NCI-H774 (cell line): ENCODE measurements around the gene ZFAND5.

Experiments
- DNase-seq: peaks from one replicate; lab custom pipeline; 2025; lab: John Stamatoyannopoulos, UW

The ZFAND5 gene

DNA sequence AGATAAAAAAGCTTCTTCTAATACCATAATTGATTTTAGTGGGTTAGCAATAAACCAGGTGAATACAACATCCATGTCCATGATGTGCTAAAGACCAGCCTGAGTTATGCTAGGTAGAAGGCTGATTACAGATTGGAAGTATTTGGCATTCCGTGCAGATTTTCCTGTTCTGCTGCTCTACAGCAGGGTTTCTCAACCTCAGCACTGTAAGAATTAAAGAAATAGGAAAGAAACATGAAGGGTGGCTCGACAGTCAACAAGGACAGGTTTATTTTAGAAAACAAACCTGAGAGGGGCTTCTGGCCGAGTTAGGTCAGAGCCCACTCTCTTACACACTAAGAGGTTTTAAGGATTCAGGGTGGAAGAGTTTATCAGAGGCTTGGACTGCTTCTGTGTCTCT, 42.3 kb downstream of the ZFAND5 start:
- no peak for DNase-seq

DNA sequence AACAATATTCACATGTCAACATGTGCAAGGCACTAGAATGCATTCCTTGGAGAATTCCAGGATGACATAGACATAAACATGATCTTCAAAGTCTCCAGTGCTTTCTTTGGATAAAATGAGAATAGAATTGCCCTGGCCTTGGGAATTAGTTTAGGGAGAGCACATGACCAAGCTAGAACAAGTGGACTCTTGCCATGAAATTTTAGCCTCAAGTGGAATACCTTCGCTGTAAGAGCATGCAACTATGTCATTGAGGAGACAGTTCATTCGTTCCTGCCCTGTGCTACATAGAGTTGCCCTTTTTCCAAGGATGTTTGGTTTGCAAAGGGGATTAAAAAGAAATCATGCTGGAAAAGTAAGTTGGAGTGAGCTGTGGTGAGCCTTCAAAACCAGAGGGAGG, 42.7 kb downstream of the ZFAND5 start:
- no peak for DNase-seq

GRCh38 chr9:72315510-72316311, 49.3 kb downstream of the ZFAND5 start:
- no peak for DNase-seq

DNA sequence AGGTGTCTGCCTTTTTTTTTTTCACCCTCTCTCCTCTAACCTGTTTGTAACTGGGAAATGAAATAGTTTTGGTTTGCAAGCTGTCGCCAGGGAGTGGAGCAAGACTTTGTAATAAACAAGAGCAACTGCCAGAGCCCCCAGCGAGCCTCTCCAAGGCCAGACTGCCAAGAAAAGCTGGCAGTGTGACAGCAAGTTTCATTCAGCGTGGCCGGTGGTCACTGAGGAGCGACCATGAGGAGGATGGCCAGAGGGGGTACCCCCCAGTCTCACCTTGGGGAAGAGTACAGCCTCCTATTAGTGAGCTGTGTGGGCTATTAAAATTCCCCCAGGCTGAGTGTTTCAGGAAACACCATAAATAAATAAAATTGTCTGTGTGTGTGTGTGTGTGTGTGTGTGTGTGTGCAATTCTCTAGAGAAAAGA, 49.9 kb downstream of the ZFAND5 start:
- DNase-seq, result no peak

DNA sequence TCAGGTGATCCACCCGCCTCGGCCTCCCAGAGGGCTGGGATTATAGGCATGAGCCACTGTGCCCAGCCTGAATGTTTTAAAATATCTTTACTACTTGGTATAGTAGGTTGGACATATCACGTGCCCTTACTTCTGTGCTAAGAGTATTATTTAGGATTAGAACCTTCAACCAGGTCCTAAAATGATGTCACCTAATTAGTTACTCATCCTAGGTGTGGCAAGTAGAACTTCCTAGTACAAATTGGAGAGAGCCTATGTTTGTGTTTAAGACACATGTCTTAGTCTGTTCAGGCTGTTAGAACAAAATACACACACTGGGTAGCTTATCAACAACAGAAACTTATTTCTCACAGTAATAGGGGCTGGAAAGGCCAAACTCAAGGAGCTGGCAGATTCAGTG, 51.5 kb downstream of the ZFAND5 start:
- DNase-seq, result no peak

DNA sequence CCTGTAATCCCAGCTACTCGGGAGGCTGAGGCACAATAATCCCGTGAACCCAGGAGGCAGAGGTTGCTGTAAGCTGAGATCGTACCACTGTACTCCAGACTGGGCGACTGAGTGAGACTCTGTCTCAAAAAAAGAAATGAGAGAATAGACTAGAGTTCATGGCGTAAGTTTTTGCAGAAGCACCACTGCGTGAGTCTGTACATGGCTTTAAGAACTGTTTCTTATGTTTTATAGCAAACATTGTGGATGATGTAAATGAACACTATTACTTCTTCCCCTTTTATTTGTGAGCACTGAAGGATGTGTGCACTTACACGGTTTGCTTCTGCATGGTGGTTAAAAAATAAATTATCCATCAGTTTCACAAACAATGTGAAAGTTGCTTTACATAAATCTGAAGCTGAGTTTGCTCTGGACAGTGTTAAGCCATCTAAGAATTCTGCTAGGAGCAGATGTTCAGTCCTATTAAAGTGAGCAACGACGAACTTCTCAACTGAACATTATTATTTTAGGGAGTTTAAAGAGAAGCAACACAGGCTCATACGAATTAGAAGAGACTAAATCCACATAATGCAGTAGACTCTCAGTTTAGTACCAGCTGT, 52.5 kb downstream of the ZFAND5 start:
- DNase-seq, result no peak

- DNase-seq, result no peak
Measured at GRCh38 chr9:72309364-72310133, 55.5 kb downstream of the ZFAND5 start.

DNA sequence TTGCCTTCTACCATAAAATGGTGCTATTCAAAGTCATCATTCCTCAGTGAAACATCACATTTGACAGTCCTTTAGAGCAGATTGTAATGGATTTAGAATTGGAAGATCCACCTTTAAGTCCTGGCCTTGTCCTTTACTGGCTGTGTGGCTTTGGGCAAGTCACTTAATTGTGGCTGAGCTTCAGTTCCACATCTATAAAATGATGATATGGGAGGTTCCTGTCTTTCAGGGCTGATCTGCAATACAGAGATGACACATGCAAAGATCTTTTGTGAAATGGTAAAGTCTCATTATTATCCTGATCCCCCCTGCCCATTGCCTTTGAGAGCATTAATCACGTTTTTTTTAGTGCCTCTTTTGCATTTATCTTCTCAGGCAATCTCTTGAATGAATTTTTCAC, 58.2 kb downstream of the ZFAND5 start:
- no peak for DNase-seq

GRCh38 chr9:72305707-72306106, 59.3 kb downstream of the ZFAND5 start:
- DNase-seq, result no peak

GRCh38 chr9:72305102-72305546, 59.9 kb downstream of the ZFAND5 start:
- no peak for DNase-seq

- DNase-seq, result no peak
Measured at GRCh38 chr9:72304538-72304937, 60.5 kb downstream of the ZFAND5 start.
